ENCODE data around the gene EXOC6B.

Gene EXOC6B

GRCh38 chr2:72349016-72349415, 476.8 kb downstream of the EXOC6B start:
- TF ChIP-seq SNAI2 (CRISPR knock-in tag; IDR thresholded peaks at IDR 0.05) (no peak), TOX (CRISPR knock-in tag; IDR thresholded peaks at IDR 0.05; ENCODE audit: borderline replicate concordance) (no peak), GLIS3 (CRISPR knock-in tag; IDR thresholded peaks at IDR 0.05) (no peak), ZNF70 (CRISPR knock-in tag; IDR thresholded peaks at IDR 0.05) (no peak), ISL1 (CRISPR knock-in tag; IDR thresholded peaks at IDR 0.05) (no peak), ZNF8 (CRISPR knock-in tag; IDR thresholded peaks at IDR 0.05) (no peak), CREB5 (CRISPR knock-in tag; IDR thresholded peaks at IDR 0.05; ENCODE audit: low read depth) (no peak), PPARA (CRISPR knock-in tag; IDR thresholded peaks at IDR 0.05; ENCODE audit: borderline replicate concordance) (no peak), ZC3H10 (CRISPR knock-in tag; IDR thresholded peaks at IDR 0.05) (no peak), ZFP3 (CRISPR knock-in tag; IDR thresholded peaks at IDR 0.05) (no peak), RARB (CRISPR knock-in tag; IDR thresholded peaks at IDR 0.05) (no peak), OSR1 (CRISPR knock-in tag; IDR thresholded peaks at IDR 0.05) (no peak), ZNF565 (CRISPR knock-in tag; conservative IDR thresholded peaks at IDR 0.05; ENCODE audit: low read depth) (no peak), BACH2 (CRISPR knock-in tag; IDR thresholded peaks at IDR 0.05; ENCODE audit: borderline replicate concordance) (no peak)
- TF ChIP-seq, protein P1, sequence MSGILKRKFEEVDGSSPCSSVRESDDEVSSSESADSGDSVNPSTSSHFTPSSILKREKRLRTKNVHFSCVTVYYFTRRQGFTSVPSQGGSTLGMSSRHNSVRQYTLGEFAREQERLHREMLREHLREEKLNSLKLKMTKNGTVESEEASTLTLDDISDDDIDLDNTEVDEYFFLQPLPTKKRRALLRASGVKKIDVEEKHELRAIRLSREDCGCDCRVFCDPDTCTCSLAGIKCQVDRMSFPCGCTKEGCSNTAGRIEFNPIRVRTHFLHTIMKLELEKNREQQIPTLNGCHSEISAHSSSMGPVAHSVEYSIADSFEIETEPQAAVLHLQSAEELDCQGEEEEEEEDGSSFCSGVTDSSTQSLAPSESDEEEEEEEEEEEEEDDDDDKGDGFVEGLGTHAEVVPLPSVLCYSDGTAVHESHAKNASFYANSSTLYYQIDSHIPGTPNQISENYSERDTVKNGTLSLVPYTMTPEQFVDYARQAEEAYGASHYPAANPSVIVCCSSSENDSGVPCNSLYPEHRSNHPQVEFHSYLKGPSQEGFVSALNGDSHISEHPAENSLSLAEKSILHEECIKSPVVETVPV (CRISPR knock-in tag; IDR thresholded peaks at IDR 0.05): no peak
- TF ChIP-seq, protein P2, sequence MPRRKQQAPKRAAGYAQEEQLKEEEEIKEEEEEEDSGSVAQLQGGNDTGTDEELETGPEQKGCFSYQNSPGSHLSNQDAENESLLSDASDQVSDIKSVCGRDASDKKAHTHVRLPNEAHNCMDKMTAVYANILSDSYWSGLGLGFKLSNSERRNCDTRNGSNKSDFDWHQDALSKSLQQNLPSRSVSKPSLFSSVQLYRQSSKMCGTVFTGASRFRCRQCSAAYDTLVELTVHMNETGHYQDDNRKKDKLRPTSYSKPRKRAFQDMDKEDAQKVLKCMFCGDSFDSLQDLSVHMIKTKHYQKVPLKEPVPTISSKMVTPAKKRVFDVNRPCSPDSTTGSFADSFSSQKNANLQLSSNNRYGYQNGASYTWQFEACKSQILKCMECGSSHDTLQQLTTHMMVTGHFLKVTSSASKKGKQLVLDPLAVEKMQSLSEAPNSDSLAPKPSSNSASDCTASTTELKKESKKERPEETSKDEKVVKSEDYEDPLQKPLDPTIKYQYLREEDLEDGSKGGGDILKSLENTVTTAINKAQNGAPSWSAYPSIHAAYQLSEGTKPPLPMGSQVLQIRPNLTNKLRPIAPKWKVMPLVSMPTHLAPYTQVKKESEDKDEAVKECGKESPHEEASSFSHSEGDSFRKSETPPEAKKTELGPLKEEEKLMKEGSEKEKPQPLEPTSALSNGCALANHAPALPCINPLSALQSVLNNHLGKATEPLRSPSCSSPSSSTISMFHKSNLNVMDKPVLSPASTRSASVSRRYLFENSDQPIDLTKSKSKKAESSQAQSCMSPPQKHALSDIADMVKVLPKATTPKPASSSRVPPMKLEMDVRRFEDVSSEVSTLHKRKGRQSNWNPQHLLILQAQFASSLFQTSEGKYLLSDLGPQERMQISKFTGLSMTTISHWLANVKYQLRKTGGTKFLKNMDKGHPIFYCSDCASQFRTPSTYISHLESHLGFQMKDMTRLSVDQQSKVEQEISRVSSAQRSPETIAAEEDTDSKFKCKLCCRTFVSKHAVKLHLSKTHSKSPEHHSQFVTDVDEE (CRISPR knock-in tag; IDR thresholded peaks at IDR 0.05): no peak
- TF ChIP-seq, protein P3, sequence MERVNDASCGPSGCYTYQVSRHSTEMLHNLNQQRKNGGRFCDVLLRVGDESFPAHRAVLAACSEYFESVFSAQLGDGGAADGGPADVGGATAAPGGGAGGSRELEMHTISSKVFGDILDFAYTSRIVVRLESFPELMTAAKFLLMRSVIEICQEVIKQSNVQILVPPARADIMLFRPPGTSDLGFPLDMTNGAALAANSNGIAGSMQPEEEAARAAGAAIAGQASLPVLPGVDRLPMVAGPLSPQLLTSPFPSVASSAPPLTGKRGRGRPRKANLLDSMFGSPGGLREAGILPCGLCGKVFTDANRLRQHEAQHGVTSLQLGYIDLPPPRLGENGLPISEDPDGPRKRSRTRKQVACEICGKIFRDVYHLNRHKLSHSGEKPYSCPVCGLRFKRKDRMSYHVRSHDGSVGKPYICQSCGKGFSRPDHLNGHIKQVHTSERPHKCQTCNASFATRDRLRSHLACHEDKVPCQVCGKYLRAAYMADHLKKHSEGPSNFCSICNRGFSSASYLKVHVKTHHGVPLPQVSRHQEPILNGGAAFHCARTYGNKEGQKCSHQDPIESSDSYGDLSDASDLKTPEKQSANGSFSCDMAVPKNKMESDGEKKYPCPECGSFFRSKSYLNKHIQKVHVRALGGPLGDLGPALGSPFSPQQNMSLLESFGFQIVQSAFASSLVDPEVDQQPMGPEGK (CRISPR knock-in tag; IDR thresholded peaks at IDR 0.05; ENCODE audit: borderline replicate concordance): no peak
- TF ChIP-seq, protein P4, sequence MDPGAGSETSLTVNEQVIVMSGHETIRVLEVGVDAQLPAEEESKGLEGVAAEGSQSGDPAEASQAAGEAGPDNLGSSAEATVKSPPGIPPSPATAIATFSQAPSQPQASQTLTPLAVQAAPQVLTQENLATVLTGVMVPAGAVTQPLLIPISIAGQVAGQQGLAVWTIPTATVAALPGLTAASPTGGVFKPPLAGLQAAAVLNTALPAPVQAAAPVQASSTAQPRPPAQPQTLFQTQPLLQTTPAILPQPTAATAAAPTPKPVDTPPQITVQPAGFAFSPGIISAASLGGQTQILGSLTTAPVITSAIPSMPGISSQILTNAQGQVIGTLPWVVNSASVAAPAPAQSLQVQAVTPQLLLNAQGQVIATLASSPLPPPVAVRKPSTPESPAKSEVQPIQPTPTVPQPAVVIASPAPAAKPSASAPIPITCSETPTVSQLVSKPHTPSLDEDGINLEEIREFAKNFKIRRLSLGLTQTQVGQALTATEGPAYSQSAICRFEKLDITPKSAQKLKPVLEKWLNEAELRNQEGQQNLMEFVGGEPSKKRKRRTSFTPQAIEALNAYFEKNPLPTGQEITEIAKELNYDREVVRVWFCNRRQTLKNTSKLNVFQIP (CRISPR knock-in tag; IDR thresholded peaks at IDR 0.05; ENCODE audit: borderline replicate concordance, low read depth): no peak
- ATAC-seq: no peak

- ATAC-seq: no peak
- TF ChIP-seq, protein P4 (CRISPR knock-in tag; IDR thresholded peaks at IDR 0.05; ENCODE audit: borderline replicate concordance, low read depth): no peak
Measured at GRCh38 chr2:72347081-72347480, 478.8 kb downstream of the EXOC6B start.

GRCh38 chr2:72341639-72342038, 484.2 kb downstream of the EXOC6B start:
- no peak for ATAC-seq
- TF ChIP-seq ZFP30 (CRISPR knock-in tag; IDR thresholded peaks at IDR 0.05) (no peak), ESRRG (CRISPR knock-in tag; IDR thresholded peaks at IDR 0.05) (no peak), CREB5 (CRISPR knock-in tag; IDR thresholded peaks at IDR 0.05; ENCODE audit: low read depth) (no peak), ZNF565 (CRISPR knock-in tag; conservative IDR thresholded peaks at IDR 0.05; ENCODE audit: low read depth) (no peak), ZNF8 (CRISPR knock-in tag; IDR thresholded peaks at IDR 0.05) (no peak), ZC3H10 (CRISPR knock-in tag; IDR thresholded peaks at IDR 0.05) (no peak), TOX (CRISPR knock-in tag; IDR thresholded peaks at IDR 0.05; ENCODE audit: borderline replicate concordance) (no peak), PPARA (CRISPR knock-in tag; IDR thresholded peaks at IDR 0.05; ENCODE audit: borderline replicate concordance) (no peak), ARNTL (CRISPR knock-in tag; IDR thresholded peaks at IDR 0.05; ENCODE audit: borderline replicate concordance, low read depth) (no peak)
- TF ChIP-seq, protein P3 (CRISPR knock-in tag; IDR thresholded peaks at IDR 0.05; ENCODE audit: borderline replicate concordance): no peak
- TF ChIP-seq, protein P1 (CRISPR knock-in tag; IDR thresholded peaks at IDR 0.05): no peak

Measured in SK-N-SH treated with all-trans-retinoic acid at 6 μM for 48 hours (cell line).